OCI-LY7 (cell line): ENCODE results near the gene MAML1.

ENCODE experiments used
- EZH2phosphoT487 ChIP-seq: fragments of 200-600 bp; sonication (generic); IDR thresholded peaks from 2 replicates; pipeline ENCODE4 v1.6.1; 2018; ENCODE audit warnings: low read depth, borderline replicate concordance, mild to moderate bottlenecking, mixed run types, antibody characterized with exemption, low read length, moderate library complexity, mixed read lengths
- TF ChIP-seq, protein P1 (sequence below): fragments of 200-600 bp; sonication (generic); conservative IDR thresholded peaks from 2 replicates; pipeline ENCODE4 v1.5.1; 2014; ENCODE audit warnings: mild to moderate bottlenecking, antibody characterized with exemption, low read length, moderate library complexity, mixed read lengths

DNA sequence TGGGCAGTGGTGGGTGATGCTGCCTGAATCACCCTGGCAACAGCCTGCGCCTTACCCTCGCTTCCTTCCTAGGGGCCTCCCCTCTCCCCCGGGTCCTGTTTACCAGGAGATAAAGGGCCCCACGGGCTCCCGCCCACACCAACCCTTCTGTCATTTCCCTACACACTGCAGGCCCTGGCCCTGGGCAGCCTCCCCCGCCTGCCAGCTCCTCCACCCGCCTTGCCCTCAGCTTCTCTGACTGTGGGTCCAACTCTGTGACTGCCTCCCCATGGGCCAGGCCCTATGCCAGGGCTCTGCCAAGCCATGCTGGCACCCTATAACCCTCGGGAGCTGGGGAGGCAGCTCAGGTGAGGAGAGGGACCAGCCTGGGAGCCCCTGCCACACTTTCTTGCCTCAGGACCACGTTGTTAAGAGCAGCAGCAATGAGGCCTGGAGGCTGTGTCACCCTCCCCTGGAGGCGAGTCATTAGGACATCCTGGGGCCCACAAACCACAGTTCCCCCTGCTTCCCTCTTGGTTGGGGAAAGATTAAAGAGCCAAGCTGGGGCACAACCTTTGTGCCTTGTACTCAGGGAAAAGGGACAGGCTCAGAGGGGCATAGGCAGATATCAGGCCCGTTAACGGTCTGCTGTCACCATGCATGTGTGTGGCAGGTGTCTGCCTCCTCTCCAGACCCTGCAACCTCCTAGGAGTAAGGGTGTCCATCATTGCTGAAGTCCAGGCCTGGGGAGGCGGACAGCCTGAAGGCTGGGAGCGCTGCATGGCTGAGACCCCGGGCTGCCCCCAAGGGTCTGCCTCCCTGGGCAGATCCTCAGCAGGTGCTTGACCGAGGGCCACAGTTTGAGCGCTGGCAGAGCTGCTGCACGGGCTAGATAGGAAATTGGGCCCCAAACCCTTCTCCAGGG, 71.3 kb downstream of the MAML1 start:
- TF ChIP-seq, protein P1, sequence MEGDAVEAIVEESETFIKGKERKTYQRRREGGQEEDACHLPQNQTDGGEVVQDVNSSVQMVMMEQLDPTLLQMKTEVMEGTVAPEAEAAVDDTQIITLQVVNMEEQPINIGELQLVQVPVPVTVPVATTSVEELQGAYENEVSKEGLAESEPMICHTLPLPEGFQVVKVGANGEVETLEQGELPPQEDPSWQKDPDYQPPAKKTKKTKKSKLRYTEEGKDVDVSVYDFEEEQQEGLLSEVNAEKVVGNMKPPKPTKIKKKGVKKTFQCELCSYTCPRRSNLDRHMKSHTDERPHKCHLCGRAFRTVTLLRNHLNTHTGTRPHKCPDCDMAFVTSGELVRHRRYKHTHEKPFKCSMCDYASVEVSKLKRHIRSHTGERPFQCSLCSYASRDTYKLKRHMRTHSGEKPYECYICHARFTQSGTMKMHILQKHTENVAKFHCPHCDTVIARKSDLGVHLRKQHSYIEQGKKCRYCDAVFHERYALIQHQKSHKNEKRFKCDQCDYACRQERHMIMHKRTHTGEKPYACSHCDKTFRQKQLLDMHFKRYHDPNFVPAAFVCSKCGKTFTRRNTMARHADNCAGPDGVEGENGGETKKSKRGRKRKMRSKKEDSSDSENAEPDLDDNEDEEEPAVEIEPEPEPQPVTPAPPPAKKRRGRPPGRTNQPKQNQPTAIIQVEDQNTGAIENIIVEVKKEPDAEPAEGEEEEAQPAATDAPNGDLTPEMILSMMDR: no peak
- TF ChIP-seq EZH2phosphoT487: no peak
